Epithelial cell of proximal tubule (primary cell): ENCODE measurements around the gene RADX. TPM values are rescaled to one million over a fixed set of nuclear protein-coding genes. Genes with fewer than 3 reads are reported as not detected.
"Not testable (repeated sequence)": the region's sequence is repeated elsewhere in the genome, so short reads cannot be mapped to it uniquely, and the experiment has no call there.

ENCODE experiments used
- DNase-seq: peaks from one replicate; pipeline ENCODE4 v3.0.0-alpha.2; 2011; ENCODE audit warnings: low read depth
- H3K4me3 ChIP-seq: 2 replicates; pipeline ENCODE4 v1.5.1; 2011; ENCODE audit warnings: low read depth, mild to moderate bottlenecking, low read length
- CTCF ChIP-seq: conservative IDR thresholded peaks from 2 replicates; pipeline ENCODE4 v1.5.1; 2012; ENCODE audit warnings: low read depth, mild to moderate bottlenecking, low read length
- total RNA-seq: library from RNA; depleted of rRNA; stranded (reverse); fragments of >200 nt; gene quantifications from 2 replicates; pipeline ENCODE4 v1.2.3, GENCODE V29; 2015

Gene RADX
- total RNA-seq, 1 donor from 2014 or later = 1.4 TPM

- DNase-seq = no peak
- H3K4me3 ChIP-seq = no peak overlapping the region
- no peak for TF ChIP-seq CTCF
Observed at GRCh38 chrX:106621836-106622235, 10.1 kb downstream of the RADX start.

GRCh38 chrX:106626789-106627188, 15.0 kb downstream of the RADX start:
- DNase-seq = no peak
- no peak overlapping the region for H3K4me3 ChIP-seq
- TF ChIP-seq CTCF = no peak

- no peak for TF ChIP-seq CTCF
- no peak for DNase-seq
- no peak overlapping the region for H3K4me3 ChIP-seq
Observed at GRCh38 chrX:106631615-106632014, 19.8 kb downstream of the RADX start.

- no peak overlapping the region for H3K4me3 ChIP-seq
- DNase-seq = no peak
- no peak for TF ChIP-seq CTCF
Observed at GRCh38 chrX:106649523-106650428, 38.0 kb downstream of the RADX start.

GRCh38 chrX:106653625-106654024, 41.8 kb downstream of the RADX start:
- not testable (repeated sequence) for DNase-seq, H3K4me3 ChIP-seq

GRCh38 chrX:106670631-106671030, 58.9 kb downstream of the RADX start:
- TF ChIP-seq CTCF = no peak
- H3K4me3 ChIP-seq = no peak overlapping the region
- DNase-seq = no peak

GRCh38 chrX:106672527-106672926, 60.7 kb downstream of the RADX start:
- DNase-seq = no peak
- no peak overlapping the region for H3K4me3 ChIP-seq
- TF ChIP-seq CTCF = no peak
